Osteoblast (primary cell): ENCODE measurements around the gene EML2. TPM values are rescaled to one million over a fixed set of nuclear protein-coding genes. Genes with fewer than 3 reads are reported as not detected.

Source experiments
- DNase-seq: peaks from one replicate; pipeline ENCODE4 v3.0.0; 2011; ENCODE audit warnings: low spot score, mixed read lengths; ENCODE audit not compliant: insufficient read length; ENCODE audit errors: missing footprints
- H2AFZ ChIP-seq: 2 replicates; pipeline ENCODE4 v1.6.0; 2011; ENCODE audit warnings: mild to moderate bottlenecking, low read length
- H3K27ac ChIP-seq: 2 replicates; pipeline ENCODE4 v1.5.1; 2011; ENCODE audit warnings: mild to moderate bottlenecking, low read depth, low read length, moderate library complexity
- H3K27me3 ChIP-seq: 2 replicates; pipeline ENCODE4 v1.6.0; 2012; ENCODE audit warnings: mild to moderate bottlenecking, control low read depth, inconsistent platforms, low read length, moderate library complexity; ENCODE audit not compliant: insufficient read depth
- H3K36me3 ChIP-seq: 2 replicates; pipeline ENCODE4 v1.5.1; 2011; ENCODE audit warnings: mild to moderate bottlenecking, low read length, control low read depth, moderate library complexity; ENCODE audit not compliant: insufficient read depth
- H3K4me1 ChIP-seq: 2 replicates; pipeline ENCODE4 v1.5.1; 2011; ENCODE audit warnings: mild to moderate bottlenecking, low read length, control low read depth, moderate library complexity; ENCODE audit not compliant: insufficient read depth
- H3K4me2 ChIP-seq: 2 replicates; pipeline ENCODE4 v1.6.0; 2011; ENCODE audit warnings: mild to moderate bottlenecking, low read length; ENCODE audit not compliant: insufficient read depth
- H3K4me3 ChIP-seq: fragments of 200-600 bp; sonication (generic); 3 replicates; pipeline ENCODE4 v1.5.1; 2012; ENCODE audit warnings: mild to moderate bottlenecking, low read length, inconsistent platforms; ENCODE audit not compliant: insufficient read depth
- H3K79me2 ChIP-seq: 2 replicates; pipeline ENCODE4 v1.6.0; 2012; ENCODE audit warnings: mild to moderate bottlenecking, low read length, control low read depth, inconsistent platforms; ENCODE audit not compliant: insufficient read depth
- H3K9me3 ChIP-seq: 2 replicates; pipeline ENCODE4 v1.5.1; 2011; ENCODE audit warnings: low read depth, low read length, control low read depth
- H4K20me1 ChIP-seq: 2 replicates; pipeline ENCODE4 v1.6.0; 2012; ENCODE audit warnings: mild to moderate bottlenecking, low read length, control low read depth; ENCODE audit not compliant: insufficient read depth
- total RNA-seq: library from RNA; depleted of rRNA; stranded (reverse); fragments of >200 nt; gene quantifications from 2 replicates; pipeline ENCODE4 v1.2.3, GENCODE V29; 2012
- TF ChIP-seq, protein P1 (sequence below): IDR thresholded peaks from 2 replicates; pipeline ENCODE4 v1.5.1; 2011; ENCODE audit warnings: mild to moderate bottlenecking, low read depth, low read length, moderate library complexity; ENCODE audit errors: extremely low read depth

EML2 gene
- total RNA-seq, 1 donor = 10.1 TPM

GRCh38 chr19:45600340-45600885 lies 38.8 kb downstream of the EML2 start:
- H3K27me3 ChIP-seq = peaks cover 49% of the 10 kb centered on the region
- H3K4me2 ChIP-seq = no peak overlapping the region
- no peaks in the 10 kb centered on the region for H3K79me2 ChIP-seq
- no peaks in the 10 kb centered on the region for H3K9me3 ChIP-seq
- H3K36me3 ChIP-seq = no peaks in the 10 kb centered on the region
- TF ChIP-seq, protein P1, sequence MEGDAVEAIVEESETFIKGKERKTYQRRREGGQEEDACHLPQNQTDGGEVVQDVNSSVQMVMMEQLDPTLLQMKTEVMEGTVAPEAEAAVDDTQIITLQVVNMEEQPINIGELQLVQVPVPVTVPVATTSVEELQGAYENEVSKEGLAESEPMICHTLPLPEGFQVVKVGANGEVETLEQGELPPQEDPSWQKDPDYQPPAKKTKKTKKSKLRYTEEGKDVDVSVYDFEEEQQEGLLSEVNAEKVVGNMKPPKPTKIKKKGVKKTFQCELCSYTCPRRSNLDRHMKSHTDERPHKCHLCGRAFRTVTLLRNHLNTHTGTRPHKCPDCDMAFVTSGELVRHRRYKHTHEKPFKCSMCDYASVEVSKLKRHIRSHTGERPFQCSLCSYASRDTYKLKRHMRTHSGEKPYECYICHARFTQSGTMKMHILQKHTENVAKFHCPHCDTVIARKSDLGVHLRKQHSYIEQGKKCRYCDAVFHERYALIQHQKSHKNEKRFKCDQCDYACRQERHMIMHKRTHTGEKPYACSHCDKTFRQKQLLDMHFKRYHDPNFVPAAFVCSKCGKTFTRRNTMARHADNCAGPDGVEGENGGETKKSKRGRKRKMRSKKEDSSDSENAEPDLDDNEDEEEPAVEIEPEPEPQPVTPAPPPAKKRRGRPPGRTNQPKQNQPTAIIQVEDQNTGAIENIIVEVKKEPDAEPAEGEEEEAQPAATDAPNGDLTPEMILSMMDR = no peak
- peak; percentile 51 for DNase-seq
- no peak overlapping the region for H3K4me3 ChIP-seq
- H3K27ac ChIP-seq = no peak overlapping the region
- H4K20me1 ChIP-seq = no peaks in the 10 kb centered on the region
- peaks cover 7% of the 10 kb centered on the region for H3K4me1 ChIP-seq
- H2AFZ ChIP-seq = no peak overlapping the region

GRCh38 chr19:45599286-45599685 lies 39.9 kb downstream of the EML2 start:
- no peaks in the 10 kb centered on the region for H3K79me2 ChIP-seq
- H3K4me3 ChIP-seq = no peak overlapping the region
- H4K20me1 ChIP-seq = no peaks in the 10 kb centered on the region
- H3K4me1 ChIP-seq = peaks cover 7% of the 10 kb centered on the region
- no peak overlapping the region for H3K4me2 ChIP-seq
- peak; percentile 76 for DNase-seq
- no peak overlapping the region for H3K27ac ChIP-seq
- H3K36me3 ChIP-seq = no peaks in the 10 kb centered on the region
- H3K27me3 ChIP-seq = peaks cover 49% of the 10 kb centered on the region
- no peaks in the 10 kb centered on the region for H3K9me3 ChIP-seq
- TF ChIP-seq, protein P1 = no peak
- H2AFZ ChIP-seq = no peak overlapping the region

- peak overlapping the region; percentile 70 for H2AFZ ChIP-seq
- H3K27me3 ChIP-seq = peaks cover 49% of the 10 kb centered on the region
- H3K4me1 ChIP-seq = peaks cover 7% of the 10 kb centered on the region
- no peaks in the 10 kb centered on the region for H3K9me3 ChIP-seq
- H3K4me2 ChIP-seq = peak overlapping the region; percentile 66
- H3K27ac ChIP-seq = no peak overlapping the region
- H3K36me3 ChIP-seq = no peaks in the 10 kb centered on the region
- TF ChIP-seq, protein P1 = no peak
- no peaks in the 10 kb centered on the region for H4K20me1 ChIP-seq
- DNase-seq = peak; percentile 86
- H3K4me3 ChIP-seq = peak overlapping the region; percentile 39
- no peaks in the 10 kb centered on the region for H3K79me2 ChIP-seq
Observed at GRCh38 chr19:45598267-45599001, 40.8 kb downstream of the EML2 start.

GRCh38 chr19:45597425-45598111 lies 41.6 kb downstream of the EML2 start:
- TF ChIP-seq, protein P1 = no peak
- no peaks in the 10 kb centered on the region for H3K79me2 ChIP-seq
- peaks cover 7% of the 10 kb centered on the region for H3K4me1 ChIP-seq
- no peak overlapping the region for H3K27ac ChIP-seq
- H3K4me2 ChIP-seq = peak overlapping the region; percentile 66
- no peaks in the 10 kb centered on the region for H3K36me3 ChIP-seq
- DNase-seq = peak; percentile 73
- peak overlapping the region; percentile 39 for H3K4me3 ChIP-seq
- H3K27me3 ChIP-seq = peaks cover 48% of the 10 kb centered on the region
- H2AFZ ChIP-seq = no peak overlapping the region
- no peaks in the 10 kb centered on the region for H4K20me1 ChIP-seq
- no peaks in the 10 kb centered on the region for H3K9me3 ChIP-seq
